Measurements from ENCODE around the gene NEMP2.
A peak's percentile ranks its signal among the peaks of the same experiment; 100 is the strongest.

Gene NEMP2

DNA sequence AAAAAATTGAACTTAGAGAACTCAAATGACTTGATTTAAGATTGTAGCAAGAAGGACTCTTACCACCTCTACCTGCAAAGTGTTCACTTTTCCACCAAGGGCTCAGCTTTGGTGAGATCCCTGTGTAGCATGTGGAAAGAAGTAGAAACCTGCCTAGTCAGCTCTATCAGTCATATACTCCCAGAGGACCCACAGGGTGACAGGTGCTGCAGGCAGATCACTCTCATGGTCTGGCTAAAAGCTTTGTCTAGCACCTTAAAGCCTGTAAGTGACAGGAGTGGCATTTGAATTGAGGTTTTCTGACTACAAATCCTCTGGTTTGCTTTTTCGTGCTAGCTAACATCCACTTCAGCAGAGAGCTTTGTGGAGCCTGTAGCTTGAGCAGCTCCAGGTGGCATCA, 18.7 kb upstream of the NEMP2 start:
- DNase-seq: no peak

DNA sequence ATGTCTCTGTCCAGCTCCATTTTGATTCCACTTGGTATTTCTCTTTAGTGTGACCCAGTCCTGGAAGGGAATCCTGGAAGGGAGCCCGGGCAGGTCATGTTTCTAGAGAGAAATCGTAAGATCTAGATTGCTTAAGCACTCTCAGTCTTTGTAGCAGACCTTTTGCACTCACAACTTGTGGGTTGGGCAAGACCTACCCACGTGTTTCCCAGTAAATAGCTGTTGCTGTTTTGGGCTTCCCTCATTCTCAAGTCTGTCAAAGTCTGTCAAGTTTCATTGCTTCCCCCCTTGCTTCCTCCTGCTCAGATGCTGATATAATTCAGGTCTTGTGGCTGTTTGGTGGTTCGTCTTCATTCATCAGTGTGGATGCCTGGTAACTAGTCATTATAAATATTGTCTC, 17.4 kb upstream of the NEMP2 start:
- DNase-seq: no peak

DNA sequence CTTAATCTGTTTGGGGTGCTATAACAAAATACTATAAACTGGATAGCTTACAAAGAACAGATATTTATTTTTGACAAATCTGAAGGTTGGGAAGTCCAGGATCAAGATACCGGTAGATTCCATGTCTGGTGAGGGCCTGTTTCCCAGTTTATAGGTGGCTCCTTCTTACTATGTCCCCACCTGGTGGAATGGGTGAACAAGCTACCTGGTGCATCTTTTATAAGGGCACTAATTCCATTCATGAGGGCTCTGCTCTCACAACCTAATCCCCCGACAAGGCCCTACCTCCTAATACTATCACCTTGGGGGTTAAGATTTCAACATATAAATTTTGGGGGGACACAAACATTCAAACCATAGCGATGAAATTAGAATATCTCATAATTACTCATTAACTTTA, 15.6 kb upstream of the NEMP2 start:
- no peak for DNase-seq

DNA sequence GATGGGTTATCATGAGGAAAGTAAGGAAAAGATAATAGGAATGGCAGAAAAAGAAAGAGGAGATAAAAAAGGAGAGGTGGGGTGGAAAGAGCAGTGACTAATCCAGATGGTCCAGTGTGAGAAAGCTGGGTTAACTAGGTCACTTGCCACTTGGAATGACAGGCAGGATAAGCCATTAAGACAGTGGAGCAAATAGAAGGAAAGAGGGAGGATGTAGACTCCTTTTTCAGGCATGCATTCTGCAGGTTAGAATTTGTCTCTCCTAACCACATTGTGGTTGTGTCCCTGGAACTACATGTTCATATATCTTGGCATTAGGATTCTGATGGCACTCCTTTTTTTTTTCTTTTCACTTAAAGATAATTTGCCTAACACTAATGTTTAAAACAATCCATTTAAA, 13.4 kb upstream of the NEMP2 start:
- no peak for DNase-seq

DNA sequence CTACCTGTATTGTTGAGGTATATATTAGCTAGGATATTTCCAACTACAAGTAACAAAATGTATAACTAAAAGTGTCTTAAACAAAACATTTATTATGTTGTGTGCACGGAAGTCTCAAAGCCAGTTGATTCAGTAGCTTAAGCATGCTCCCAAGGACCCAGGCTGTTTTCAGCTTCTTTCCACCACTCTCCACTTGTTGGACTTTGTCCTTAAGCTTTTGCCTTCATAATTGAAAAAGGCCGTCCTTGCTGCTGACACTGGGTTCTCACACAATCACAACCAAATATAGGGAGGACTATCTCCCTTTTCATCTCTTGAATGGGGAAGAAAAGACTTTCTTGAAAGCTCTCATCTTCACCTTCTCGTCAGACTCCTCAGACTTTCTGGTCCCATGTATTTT, 12.2 kb upstream of the NEMP2 start:
- DNase-seq: no peak

DNA sequence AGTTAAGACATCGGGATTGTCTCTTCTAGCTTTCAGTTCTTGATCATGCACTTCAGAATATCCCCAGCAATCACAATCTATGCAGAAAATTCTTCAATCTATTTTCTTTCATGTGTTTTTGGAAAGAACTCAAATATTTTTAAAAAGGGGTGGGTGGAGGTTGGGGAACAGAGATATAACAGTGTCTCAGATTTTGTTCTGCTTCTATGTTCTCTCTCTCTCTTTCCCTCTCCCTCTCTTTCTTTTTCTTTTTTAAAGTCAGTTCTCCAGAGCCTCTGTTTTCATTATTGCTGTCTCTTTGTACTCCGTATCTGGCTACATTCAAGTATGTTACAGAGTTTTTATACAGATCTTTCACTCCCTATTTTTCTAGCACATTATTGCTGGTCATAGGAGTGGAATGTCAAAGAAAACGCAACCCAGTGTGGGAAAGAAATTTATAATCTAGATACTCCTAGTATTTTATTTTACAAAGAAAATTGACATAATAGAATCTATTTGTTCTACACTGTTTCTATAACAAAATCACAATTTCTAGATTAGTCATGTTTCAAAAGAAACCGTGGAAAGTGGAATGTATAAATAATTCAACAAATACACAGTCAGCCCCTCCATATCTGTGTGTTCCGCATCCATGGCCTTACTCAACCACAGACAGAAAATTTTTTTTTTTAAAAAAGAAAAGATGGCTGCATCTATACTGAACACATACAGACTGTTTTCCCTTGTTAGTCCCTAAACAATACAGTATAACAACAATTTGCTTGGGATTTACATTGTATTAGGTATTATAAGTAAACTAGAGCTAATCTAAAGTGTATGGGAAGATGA, 11.2 kb upstream of the NEMP2 start:
- no peak for DNase-seq

DNA sequence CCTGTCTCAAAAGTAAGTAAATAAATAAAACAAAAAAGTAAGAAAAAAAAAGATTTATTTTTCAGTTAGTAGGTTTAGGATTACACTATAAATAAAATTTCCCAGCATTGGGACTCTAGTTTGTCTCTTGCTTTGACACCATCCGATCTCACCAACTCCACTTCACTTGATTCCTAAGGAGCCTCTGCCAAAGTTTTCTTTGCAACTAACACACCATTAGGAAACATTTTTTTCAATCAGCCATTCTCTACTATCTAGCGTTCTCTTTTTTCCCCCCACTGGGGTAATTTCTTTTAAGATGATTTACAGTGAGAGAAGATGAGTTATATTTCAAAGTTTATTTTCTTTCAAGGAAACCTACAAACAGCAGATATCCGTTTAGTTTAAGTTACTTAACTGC, 10.6 kb upstream of the NEMP2 start:
- no peak for DNase-seq

DNA sequence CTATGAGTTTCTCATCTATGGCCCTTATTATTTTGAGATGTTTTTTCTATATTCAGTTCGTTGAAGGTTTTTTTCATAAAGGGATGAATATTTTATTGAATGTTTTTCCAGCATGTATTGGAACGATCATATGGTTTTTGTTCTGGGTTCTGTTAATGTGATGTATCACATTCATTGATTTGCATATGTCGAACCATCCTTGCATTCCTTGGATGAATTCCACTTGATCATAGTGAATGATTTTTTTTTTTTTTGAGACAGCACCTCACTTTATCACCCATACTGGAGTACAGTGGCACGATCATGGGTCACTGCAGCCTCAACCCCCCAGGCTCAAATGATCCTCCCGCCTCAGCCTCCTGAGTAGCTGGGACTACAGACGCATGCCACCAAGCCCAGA, 5.5 kb upstream of the NEMP2 start:
- no peak for DNase-seq

DNA sequence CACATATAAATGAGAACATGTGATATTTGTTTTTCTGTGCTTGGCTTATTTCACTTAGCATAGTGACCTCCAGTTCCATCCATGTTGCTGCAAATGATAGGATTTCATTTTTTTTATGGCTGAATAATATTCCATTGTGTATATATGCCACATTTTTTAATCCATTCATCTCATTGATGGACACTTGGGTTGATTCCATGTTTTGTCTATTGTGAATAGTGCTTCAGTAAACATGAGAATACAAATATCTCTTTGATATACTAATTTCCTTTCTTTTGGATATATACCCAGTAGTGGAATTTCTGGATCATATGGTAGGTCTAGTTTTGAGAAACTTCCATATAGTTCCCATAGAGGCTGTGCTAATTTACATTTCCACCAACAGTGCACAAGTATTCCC, 3.7 kb upstream of the NEMP2 start:
- DNase-seq: no peak

DNA sequence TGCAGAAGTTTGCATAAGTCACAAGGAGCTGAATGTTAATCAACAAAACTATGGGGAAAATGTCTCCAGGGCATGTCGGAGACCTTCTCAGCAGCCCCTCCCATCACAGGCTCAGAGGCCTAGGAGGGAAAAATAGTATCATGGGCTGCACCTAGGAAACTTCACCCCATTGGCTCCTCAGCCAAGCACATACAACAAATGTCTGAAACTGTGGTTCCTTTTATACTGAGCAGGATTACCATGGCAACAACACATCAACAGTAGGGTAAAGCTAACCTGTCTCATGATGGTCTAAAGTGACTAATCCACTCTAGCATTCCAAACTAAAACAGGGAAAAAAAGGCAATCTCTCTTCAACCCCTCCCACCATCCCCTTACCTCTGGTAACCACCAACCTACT, 3.2 kb upstream of the NEMP2 start:
- DNase-seq: no peak

DNA sequence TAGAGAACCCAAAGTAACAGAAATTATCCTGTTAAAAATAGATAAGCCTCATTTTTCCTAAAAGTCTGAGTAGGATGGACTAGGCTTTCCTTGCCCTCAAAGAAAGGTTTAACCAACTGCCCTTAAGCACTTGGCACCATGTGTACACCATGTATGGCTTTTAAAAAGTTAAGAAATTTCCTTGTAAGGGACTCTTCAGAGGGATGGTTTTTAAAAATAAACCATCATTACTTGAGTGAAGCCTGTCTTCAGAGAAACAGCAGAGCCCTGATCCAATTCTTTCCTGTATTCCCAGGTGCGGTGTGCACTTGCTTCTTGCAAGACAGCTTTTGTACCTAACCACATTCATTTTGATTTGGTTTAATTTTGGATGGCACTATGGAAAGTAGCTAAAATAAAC, 1.1 kb upstream of the NEMP2 start:
- no peak for DNase-seq

DNA sequence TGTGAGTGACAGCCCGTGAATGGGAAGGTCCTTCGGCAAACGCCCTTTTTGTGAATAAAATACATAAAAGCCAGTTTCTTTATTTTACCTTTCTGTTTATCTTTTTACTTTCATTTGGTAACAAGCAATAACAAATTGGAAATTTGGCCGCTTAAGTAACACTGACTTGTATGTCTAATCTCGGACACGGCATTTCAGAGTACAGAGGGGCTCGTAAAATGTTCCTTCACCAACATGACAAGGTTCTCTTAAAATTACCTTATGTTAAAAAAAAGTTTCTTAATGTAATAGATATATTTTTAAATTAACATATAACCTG, 558 bp upstream of the NEMP2 start:
- DNase-seq: no peak

DNA sequence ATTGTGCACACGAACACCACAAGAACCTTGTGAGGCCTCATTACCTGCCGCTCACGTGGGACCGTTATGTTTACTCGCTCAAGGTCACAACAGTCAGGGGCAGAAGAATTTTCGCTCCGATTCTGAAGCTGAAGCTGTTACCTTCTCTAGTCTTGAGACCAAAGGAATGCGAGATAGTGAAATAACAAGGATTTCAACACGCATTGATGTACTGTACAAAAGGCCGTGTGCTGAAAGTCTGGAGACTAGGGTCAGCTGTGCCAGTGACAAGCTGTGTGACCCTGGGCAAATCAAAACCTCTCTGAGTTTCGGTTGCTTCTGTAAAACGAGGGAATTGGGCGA, 583 bp downstream of the NEMP2 start:
- DNase-seq: peak; percentile 65 to 71

DNA sequence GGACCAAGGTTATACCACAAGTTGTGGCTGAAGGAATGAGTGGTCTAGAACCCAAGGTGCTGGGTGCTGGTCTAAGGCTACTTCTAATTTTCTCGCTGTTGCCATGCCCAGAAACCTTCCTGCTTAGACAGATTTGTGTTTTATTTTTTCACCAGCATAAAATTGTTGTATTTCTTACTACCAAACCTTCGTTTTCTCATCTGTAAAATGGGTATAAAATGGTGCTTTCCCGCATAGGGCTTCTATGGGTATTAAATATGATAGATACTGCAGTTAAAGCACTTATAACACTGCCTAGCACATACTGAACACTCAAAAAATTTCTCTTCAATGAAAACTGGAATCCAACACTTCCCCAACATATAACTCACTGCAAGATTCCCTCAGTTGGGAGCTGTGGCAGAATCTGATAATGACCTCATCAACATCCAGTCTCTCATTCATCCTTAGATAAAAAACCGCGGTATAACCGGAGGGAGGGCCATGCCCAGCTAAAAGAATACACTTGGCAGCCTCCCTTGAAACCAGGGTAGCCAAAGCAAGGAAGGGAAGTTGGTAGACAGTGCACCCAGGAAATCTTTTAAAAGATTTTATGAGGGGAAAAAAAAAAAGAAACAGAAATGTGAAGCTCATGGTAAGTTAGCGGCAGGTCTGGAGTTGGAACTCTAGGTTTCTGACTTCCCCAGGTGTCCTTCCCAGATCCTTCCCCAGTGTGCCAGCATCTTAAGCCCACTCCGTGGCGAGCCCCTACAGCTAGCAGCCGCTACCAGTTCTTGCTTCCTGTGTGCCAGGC, 1.2 kb downstream of the NEMP2 start:
- no peak for DNase-seq

DNA sequence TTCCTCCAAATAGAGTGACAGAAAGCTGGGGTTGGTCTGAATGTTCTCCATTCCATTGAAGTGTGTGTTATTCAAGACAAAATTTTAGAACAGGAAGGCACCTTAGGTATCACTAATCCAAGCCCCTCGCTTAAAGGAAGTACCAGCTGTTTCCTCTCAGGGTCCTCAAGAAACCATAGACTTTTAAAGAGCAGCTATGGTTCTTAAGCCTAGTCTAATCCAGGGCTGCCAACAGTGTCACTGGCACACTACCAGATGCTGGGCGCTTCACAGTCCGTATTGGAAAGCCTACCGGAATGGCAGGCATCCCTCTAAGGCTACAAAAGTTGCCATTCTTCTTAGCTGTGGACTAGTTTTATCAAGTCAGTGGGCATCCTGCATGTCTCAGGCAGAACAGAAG, 1.9 kb downstream of the NEMP2 start:
- DNase-seq: no peak

DNA sequence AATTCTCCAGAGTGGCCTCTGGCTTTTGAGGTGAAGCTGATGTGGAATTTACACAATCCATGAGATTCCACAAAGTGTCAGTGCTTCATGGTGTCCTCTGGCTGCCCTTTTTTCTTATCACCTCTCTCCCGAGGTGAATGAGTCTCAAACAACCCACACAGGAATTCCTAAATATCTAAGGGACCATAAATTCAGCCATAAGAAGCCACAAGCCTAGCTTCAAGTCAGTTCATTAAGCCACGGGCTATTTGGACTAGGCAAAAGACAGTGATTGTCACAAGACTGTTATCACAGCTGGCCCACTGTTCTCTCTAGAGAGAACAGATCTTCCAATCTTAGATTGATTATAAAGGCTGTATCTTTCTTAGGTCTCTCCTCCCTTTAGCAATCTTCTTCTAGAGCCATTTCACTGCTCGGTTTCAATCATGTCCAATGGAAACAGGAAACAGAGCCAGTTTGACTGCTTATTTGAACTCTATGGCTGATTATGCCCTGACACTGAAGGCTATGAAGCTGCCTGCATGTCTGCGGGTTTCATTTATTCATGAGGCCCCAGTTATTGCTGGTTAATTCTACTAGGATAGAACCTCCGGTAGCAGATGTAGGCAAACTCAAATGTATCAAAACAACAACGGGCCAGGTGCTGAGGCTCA, 4.1 kb downstream of the NEMP2 start:
- DNase-seq: no peak

DNA sequence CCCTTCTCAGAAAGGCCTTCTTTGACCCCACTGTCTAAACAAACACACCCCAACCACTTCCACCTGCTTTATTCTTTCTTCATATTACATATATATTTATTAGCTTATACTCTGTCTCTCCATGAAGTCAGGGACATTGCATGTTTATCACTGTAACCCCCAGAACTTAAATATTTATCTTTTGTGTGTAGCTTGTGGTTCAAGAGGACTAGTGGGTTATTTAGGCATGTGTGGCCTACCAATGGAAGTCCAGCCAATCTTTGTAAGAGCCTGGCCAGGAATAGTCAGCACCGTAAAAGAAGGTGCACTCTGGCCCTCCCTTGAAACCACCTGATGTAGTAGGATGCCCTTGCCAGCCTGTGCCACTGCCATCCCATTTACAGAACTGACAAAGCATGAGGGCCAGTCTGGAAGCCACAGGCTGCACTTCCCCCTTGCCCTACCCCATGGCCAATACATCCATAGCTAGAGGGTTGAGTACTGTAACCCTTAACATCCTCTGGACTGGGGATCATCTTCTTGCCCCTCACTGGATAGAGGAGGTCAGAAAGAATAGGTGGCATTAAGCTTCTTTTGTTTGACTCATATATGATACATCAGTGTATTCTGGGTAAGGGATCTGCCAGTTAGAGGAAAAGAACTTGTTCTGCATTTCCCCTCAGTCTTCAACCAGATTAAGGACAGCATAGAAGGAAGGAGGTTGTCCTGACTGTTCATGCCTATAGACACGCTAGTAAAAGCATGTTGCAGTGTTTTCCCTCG, 4.9 kb downstream of the NEMP2 start:
- no peak for DNase-seq

DNA sequence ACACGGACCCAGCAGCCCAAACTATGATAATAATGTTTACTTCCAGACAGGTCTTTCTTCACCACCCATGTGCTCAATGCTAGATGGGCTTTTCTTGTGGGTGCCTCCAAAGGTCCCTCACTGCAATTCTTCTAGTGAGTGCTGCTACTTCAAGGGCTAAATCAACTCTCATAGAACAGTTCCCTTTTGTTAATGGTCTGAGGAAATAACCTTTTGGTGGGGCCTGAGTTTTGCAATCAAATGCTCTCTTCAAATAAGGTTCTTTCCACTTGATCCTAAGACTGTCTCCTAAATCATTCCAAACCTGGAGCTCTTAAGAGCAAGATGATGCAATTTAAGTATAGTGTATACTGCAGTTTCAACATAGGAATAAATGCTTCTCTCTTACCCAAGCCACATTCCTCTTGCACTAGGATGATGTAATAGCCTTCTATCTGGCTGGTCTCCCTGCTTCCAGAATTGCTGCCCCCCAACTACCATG, 6.0 kb downstream of the NEMP2 start:
- no peak for DNase-seq

DNA sequence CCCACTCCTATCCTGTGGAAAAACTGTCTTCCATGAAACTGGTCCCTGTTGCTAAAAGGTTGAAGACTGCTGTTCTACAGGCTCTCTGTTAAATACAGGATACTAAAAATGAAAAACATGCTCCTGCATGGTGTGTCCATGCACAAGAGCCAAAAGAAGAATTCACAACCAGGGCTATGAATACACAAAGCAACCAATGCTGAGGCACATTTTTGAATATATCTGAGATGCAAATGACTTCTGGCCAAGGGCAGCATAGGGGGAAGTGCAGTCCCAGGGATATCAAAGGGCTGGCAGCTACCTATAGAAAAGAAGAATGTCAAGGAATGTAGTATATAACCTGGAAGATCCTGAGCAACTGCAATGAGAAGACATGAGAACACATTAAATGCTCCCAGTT, 6.6 kb downstream of the NEMP2 start:
- no peak for DNase-seq

DNA sequence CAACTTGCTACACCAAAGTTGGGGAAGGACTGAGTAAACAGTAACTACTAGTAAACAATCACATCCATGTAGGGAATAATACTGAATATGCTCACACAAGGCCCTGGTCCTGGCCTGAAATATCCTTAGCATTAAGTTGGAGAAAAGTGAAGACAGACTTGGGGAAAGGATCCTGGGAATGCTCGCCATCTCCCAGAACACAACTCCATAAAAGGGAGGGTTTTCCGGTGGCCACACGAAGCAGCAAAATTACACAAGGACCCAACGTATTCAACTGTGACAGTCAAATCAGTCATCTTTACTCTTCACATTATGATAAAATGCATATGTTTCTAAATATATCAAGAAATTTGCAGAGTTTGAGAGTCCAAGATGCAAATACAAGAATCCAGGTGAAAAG, 7.3 kb downstream of the NEMP2 start:
- DNase-seq: no peak

DNA sequence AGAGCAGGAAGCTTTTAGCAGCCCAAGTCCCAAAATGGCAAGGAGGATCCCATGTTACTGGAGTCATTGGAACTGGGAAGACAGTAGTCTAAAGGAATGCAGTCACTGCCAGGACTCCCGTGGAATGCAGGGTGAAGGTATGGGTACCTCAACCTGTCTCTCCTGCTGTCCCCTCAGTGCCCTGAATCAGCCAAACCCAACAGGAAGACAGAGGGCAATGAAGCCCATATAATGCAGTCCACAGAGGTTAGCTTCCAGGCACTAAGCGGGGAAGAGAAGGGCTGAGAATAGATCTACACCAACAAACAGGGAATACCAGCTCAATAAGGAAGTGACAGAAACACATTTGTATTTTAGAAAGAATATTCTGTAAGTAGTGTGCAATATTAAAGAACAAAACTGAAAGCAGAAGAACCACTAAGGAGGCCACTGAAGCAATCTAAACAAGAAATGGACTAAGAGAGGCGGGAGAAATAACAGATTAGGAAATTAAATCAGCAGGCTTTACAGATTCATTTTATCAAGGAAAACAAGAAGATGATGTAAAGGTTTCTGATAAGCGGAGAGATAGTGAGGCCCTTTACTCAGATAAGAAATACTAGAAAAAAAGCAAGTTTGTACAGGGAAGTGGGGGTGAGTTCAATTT, 8.3 kb downstream of the NEMP2 start:
- no peak for DNase-seq

DNA sequence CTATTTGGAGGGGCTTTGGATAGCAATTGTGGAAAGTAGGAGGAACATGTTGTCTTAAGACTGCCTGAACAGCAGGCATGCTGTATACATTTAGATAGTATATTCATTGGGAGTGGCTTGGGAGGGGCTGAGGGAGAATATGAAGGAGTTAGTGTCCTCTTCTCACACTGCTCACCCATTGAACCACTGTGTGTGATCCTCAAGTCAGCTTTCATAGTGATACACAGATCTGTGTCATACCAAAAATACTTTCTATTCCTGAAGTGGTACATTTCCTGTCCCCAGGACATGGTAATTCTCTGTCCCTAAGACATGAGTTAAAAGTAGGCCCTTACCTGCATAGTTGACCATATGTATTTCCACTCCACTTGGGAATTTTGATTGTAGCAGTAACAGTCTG, 9.6 kb downstream of the NEMP2 start:
- no peak for DNase-seq

Data from activated T-cell treated with anti-CD3 and anti-CD28 coated beads, Interleukin-2, amount 50 U/mL, for 48 hours (primary cell).